Measurements from ENCODE around the gene MLLT3.

DNA sequence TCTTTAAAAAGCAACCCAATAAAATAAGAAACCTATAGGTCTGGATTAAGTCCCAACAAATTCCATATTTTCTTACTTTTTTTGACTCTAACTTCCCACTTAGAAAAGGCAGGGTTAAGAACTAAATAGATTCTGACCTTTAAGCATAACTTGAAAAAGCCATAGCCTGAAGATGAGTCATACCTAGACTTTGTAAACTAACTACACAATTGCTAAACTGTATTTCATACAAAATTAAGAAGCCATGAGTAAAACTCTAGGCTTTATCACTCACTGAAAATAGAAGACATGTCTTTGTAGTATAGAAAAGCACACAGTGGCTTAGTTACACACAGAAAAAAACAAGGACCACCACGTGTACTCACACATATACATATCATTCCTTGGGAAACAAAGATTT is 51.5 kb downstream of the MLLT3 start:
- TF ChIP-seq, protein P1, sequence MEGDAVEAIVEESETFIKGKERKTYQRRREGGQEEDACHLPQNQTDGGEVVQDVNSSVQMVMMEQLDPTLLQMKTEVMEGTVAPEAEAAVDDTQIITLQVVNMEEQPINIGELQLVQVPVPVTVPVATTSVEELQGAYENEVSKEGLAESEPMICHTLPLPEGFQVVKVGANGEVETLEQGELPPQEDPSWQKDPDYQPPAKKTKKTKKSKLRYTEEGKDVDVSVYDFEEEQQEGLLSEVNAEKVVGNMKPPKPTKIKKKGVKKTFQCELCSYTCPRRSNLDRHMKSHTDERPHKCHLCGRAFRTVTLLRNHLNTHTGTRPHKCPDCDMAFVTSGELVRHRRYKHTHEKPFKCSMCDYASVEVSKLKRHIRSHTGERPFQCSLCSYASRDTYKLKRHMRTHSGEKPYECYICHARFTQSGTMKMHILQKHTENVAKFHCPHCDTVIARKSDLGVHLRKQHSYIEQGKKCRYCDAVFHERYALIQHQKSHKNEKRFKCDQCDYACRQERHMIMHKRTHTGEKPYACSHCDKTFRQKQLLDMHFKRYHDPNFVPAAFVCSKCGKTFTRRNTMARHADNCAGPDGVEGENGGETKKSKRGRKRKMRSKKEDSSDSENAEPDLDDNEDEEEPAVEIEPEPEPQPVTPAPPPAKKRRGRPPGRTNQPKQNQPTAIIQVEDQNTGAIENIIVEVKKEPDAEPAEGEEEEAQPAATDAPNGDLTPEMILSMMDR (IDR thresholded peaks at IDR 0.05) = no peak
- TF ChIP-seq POLR2AphosphoS5 (IDR thresholded peaks at IDR 0.05) (no peak), POLR2A (IDR thresholded peaks at IDR 0.05) (no peak), EP300 (IDR thresholded peaks at IDR 0.05; ENCODE audit: low read depth) (no peak)
